SH-SY5Y (cell line): ENCODE measurements around the gene SMAD5.

ENCODE experiments used
- GATA2 ChIP-seq: IDR thresholded peaks from 2 replicates; pipeline ENCODE4 v1.6.1; 2011; ENCODE audit warnings: mild to moderate bottlenecking, low read depth, low read length
- GATA3 ChIP-seq: IDR thresholded peaks from 2 replicates; pipeline ENCODE4 v1.6.1; 2011; ENCODE audit warnings: low read depth, mild to moderate bottlenecking, low read length, moderate library complexity

- TF ChIP-seq GATA3 (no peak), GATA2 (no peak)
These were observed 65.0 kb downstream of the SMAD5 start for GRCh38 chr5:136197462-136198142.
